GM19099 (cell line): Measurements from ENCODE around the gene ATP1A3.

Source experiments
- POLR2A ChIP-seq: IDR thresholded peaks from 3 replicates; pipeline ENCODE4 v1.6.1; 2011; ENCODE audit warnings: low read depth; ENCODE audit not compliant: insufficient read length; ENCODE audit errors: extremely low read depth

Gene ATP1A3

GRCh38 chr19:41920882-41921576 is 73.0 kb downstream of the ATP1A3 start:
- no peak for TF ChIP-seq POLR2A

- TF ChIP-seq POLR2A = no peak
These were observed 73.9 kb downstream of the ATP1A3 start for GRCh38 chr19:41919948-41920712.

- TF ChIP-seq POLR2A = no peak
These were observed 75.3 kb downstream of the ATP1A3 start for GRCh38 chr19:41918653-41919244.

- no peak for TF ChIP-seq POLR2A
These were observed 75.9 kb downstream of the ATP1A3 start for GRCh38 chr19:41918095-41918494.

GRCh38 chr19:41917676-41918075 is 76.4 kb downstream of the ATP1A3 start:
- TF ChIP-seq POLR2A = no peak
